Peyer's patch (tissue), 4 donors: ENCODE measurements around the gene NOS1AP.

Experiments used
- CTCF ChIP-seq, 6 experiments: fragments of 450-650 bp in 4 of 6; fragments of 200-600 bp in 2 of 6; sonication (generic) in 1 of 6; IDR thresholded peaks; one replicate each; pipeline ENCODE4 v1.5.1; 2017 to 2019; ENCODE audit warnings: antibody characterized with exemption in 6 of 6, mild to moderate bottlenecking in 3 of 6, moderate library complexity in 1 of 6
- POLR2A ChIP-seq, 2 donors: fragments of 450-650 bp; IDR thresholded peaks; one replicate each; pipeline ENCODE4 v1.5.1; 2017; ENCODE audit warnings: antibody characterized with exemption in 2 of 2, mild to moderate bottlenecking in 2 of 2, moderate library complexity in 2 of 2

GRCh38 chr1:162072740-162073139 lies 3.2 kb downstream of the NOS1AP start:
- TF ChIP-seq POLR2A (IDR thresholded peaks at IDR 0.05): no peak
- no peak for TF ChIP-seq CTCF (IDR thresholded peaks at IDR 0.05)
